ENCODE measurements around the gene NT5DC4. TPM values are rescaled to one million over a fixed set of nuclear protein-coding genes. Genes with fewer than 3 reads are reported as not detected.

Gene NT5DC4
- total RNA-seq, 1 donor from 2014 or later = not detected

DNA sequence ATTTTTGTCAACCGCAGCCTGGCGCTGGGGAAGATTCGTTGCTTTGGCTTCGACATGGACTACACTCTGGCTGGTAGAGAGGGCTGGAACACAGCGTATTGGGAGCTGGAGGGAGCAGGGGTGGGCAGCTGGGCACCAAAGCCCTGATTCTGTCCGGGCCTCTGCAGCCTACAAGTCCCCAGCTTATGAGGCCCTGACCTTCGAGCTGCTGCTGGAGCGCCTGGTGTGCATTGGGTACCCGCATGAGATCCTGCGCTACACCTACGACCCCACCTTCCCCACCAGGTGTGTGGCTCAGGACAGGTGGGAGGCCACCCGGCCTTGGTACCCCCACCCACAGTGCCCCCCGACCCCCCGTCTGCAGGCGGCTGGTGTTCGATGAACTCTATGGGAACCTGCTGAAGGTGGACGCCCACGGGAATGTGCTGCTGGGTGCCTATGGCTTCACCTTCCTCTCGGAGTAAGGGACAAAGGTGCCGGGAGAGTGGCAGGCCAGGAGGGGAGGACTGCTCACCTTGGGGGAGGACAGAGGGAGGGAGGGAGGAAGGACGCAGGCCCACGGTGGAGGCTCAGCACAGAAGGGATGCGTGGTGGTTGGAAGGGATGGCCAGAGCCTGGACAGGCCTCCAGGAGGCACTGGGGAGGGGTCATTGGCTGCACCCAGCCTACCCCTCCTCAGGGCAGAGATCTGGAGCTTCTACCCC lies 1.2 kb downstream of the NT5DC4 start:
- DNase-seq (ENCODE audit: low spot score in 2 of 2) = no peak
- FAIRE-seq = no peak

DNA sequence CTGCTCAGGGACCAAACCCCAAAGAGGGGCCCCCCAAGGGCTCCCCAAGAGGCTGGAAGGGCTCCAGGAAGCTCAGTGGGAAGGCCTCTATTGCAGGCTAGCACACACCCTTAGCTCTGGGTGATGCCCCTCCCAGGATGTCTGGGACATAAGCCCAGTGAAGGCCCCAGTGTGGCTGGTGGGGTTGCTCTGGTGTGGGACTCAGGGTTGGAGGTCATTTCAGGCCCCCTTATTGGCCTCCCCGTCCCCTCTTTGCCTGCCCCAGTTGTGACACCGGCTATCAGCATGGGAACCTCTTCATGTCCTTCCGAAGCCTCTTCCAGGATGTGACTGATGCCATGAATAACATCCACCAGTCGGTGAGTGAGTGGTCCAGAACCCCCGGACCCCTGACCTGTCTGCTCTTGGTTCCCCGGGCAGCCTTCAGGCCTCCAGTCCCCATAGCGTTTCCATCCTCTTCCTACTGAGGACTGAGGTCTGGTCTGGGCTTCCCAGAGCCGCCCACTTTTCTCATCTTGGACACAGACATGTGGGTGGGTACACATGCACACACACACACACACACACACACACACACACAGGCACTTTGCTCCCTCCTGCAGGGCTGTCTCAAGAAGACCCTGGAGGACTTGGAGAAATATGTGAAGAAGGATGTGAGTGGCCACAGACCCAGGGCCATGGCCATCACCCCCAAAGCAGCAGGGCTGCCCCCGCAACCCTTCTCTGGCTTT lies 2.2 kb downstream of the NT5DC4 start:
- FAIRE-seq (no peak), DNase-seq (ENCODE audit: low spot score in 2 of 2) (no peak)

DNA sequence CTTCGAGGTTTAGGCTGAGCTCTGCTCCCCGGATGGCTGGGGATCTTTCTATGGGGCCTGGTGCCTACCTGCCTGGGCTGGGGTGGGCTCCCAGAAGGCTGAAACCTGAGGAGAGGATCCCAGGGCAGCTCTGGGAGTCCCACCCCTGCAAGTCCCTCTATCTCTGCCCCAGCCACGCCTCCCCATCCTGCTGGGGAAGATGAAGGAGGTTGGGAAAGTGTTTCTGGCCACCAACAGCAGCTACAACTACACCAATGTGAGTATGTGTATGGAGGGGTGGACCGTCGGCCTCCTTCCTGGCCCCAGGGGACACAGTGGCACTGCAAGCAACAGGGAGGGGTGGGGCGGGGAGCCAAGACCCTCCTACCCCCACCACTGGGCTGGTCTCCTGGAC lies 2.7 kb downstream of the NT5DC4 start:
- FAIRE-seq (no peak), DNase-seq (ENCODE audit: low spot score in 2 of 2) (no peak)

DNA sequence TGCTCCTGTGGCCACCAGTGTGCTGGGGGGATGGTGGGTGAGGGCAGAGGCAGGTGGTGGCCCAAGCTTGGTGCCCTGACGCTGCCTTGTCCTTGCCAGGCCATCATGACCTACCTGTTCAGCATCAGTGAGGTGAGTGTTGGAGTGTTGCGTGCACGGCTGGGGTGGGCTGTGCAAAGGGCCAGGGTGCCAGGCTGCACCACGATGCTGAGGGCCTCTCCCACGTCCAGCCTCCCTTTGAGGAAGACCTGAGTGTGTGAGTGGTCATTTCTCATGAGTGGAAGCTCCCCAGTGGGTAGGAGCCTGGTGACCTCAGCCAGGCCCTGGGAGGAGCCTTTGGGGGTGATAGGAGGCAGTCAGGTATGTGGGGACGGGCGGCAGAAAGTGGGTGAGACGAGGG lies 3.2 kb downstream of the NT5DC4 start:
- DNase-seq (ENCODE audit: low spot score in 2 of 2) = no peak
- no peak for FAIRE-seq

DNA sequence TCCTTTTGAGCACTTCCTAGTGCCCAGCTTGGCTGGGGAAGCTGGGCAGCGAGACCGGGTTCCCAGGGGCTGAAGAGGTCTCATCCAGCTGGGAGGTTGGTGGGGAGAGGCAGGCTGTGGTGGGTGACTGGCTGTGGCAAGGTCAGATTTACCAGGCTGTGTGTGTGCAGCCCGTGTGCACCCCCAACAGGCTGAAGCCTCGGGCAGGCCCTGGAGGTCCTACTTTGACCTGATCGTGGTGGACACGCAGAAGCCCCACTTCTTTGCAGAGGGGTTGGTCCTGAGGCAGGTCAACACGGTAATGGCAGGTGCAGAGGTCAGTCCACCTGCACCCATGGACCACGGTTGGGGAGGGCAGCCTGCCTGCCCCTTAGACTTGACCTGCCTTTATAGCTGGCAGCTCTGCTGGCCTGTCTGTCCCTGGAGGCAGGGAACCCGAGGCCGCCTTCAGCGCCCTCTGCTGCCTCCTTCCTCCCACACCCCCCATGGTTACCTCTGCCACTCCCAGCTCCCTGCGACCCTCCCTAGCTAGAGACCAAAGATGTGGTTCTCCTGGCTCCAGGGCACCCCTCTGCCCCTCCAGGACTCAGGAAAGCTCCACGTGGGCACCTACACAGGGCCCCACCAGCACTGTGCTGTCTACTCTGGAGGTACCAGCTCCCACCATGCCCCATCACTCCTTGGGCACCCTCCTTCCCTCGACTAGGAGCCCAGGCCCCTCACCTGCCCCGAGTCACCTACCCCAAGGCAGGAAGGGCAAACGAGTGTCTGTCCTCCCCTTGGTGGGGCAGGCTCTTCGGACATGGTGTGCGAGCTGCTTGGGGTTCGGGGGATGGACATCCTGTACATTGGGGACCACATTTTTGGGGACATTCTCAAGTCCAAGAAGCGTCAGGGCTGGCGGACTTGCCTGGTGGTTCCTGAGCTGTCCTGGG lies 4.0 kb downstream of the NT5DC4 start:
- DNase-seq (ENCODE audit: low spot score in 2 of 2) (no peak), FAIRE-seq (no peak)

DNA sequence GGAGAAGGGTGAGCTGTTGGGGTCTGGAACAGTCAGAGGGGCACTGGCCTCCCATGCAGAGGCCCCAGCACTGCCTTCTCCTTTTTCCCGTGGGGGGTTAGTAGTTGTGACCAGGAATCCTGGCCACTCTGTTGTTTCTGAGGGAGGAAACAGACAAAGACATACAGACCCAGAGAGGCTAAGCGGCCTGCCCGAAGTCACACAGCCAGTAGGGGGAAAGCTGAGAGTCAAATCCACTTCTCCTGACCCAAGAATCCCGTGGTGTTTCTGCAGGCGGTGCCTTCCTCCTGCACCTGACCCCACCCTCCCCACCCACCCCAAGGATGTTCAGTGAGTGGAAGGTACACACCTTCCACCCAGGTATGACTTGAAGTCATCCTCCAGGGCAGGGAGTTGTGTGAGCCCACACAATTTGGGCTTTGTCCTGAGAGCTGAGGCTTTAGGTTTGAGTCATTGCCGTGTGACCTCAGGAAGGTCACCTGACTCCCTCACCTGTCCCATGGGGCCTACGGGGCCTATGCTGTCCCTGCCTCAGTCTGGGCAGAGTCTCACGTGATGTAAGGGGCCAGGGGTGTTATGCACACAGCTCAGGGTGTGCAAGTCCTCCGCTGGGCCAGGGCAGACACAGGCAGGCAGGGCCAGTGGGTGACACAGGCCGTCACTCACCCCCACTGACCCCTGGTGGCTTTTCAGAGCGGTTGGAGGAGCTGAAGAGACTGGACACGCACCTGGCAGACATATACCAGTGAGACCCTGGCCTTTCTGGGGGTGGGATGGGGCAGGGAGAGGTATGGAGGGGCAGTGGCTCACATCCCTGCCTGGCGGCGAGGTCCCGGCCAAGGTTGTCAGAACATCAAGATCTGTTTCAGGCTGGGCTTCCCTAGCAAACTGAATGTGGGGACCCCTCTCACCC lies 5.0 kb downstream of the NT5DC4 start:
- FAIRE-seq = no peak
- no peak for DNase-seq (ENCODE audit: low spot score in 2 of 2)

DNA sequence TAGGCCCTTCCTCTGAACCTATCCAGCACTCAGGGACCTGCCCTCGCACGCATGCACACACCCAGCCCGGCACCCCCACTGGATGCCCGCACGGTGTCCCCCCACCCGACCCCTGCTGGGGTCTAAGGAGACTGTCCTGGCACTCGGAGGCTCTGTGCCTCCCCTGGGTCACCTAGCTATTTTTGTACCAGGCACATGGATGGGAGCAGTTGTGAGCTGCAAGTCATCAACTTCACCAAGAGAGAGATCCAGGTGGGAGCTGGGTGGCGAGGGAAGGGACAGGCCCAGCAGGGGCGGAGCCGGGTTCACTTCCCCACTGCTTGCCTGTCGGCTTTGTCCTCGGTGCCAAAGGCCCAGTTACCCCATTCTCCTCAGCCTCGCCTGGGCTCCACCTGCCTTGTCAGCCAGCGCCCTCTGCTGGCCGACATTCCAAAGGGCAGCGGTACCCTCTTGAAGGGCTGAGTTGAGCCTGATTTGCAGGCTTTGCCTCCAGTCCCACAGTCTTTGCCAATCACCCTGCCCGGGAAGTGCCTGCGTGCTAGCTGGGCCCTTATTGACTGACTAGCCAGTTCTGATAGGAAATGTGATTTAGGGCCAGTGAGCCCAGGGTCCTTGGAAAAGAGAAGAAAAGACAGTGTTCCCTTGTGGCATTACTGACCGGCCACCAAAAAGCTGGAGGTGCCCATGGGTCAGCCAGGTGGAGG lies 5.8 kb downstream of the NT5DC4 start:
- peak; percentile 76 to 95 for DNase-seq (ENCODE audit: low spot score in 2 of 2)
- FAIRE-seq = no peak

DNA sequence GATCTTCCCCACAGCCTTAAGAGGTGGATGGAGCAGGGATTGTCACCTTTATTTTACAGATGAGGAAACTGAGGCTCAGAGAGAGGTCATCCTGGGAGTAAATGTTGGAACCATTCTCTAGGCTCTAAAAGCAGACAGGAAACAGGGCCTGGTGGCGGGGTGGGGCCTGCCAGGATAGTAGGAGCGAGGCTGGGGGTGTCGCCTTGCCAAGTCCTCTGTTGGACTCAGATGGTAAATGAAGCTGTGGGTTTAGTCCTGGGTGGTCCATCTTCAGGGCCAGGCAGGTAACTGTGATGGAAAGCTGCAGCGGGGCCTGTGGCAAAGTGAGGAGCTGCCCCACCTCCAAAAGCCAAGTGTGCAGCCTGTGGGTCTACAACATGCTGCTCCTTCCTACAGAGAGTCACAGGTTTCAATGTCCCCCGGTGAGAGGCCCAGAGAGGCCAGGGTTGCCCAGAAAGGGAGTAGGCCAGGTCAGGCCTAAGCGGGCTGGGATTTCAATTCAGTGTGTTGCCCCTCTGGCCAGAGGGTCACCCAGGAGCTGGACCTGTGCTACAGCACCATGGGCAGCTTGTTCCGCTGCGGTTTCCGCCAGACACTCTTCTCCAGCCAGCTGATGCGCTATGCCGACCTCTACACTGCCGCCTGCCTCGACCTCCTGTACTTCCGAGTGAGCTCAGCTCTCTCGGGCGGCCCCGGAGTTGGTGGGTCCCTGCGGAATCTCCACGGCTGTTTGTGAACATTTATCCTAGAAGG lies 6.6 kb downstream of the NT5DC4 start:
- FAIRE-seq = no peak
- DNase-seq (ENCODE audit: low spot score in 2 of 2) = no peak

DNA sequence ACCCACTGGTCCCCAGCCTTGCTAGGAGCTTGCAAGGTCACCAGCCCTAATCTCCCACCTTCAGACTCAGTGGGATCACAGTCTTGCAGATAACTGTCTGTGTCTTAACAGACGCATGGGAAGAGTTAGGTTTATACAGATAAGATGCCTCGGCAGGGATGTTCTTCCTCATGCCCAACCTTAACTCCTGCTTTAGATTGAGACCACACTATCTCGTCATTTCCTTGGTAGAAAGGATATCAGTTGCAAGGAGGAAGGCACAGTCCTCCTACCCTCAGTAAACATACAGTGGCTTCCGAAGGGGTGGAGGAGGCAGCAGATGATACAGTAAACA lies 7.2 kb downstream of the NT5DC4 start:
- DNase-seq (ENCODE audit: low spot score in 2 of 2) (no peak), FAIRE-seq (no peak)

DNA sequence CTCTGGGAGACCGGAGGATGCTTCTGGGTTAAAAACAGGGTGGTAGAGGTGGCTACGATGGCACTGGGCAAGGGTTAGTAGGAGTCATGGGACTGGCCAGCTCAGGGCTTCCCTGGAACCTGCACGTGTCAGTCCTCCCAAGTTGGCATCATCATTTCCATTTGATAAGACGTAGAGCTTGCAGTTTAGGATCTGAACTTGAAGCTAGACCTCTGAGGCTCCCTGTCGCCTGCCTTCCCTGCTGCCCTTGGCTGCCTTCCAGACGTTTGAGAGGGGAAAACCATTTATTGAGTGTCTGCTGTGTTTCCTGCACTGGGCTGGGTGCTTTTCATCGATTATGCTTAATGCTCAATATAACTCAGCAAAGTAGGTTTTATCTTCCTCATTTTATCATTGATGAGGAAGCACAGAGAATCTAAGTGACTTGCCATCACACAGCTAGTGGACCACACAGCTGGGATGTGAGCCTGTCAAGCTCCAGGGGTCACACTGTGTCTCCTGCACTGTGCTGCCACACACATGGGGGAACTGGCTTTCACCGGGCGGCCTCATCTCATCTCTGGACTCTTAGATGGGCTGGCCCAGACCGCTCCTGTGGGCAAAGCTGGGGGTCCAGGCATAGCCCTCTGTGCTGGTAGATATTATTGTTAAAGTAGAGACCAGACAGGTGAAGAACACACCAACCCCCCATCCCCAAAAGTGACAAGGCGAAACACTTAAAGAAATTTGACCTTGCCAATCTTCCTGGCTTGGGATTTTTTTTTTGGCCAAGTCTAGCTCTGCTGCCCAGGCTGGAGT lies 7.8 kb downstream of the NT5DC4 start:
- DNase-seq (ENCODE audit: low spot score in 2 of 2) (no peak), FAIRE-seq (no peak)

DNA sequence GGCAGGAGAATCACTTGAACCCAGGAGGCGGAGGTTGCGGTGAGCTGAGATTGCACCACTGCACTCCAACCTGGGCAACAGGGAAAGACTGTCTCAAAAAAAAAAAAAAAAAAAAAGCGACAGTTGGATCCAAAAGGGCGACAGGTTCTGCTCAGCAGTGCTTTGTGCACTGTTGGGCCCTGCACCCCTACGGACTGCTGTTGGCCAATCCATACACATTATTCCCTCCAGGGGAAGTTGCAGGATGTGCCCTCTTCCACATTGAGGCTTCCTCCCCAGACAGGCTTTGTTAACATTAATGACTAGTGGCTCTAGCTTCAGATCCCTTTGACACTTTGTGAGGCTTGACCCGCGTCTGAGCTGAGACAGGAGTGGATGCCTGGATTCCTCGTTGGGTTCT lies 9.4 kb downstream of the NT5DC4 start:
- no peak for DNase-seq (ENCODE audit: low spot score in 2 of 2)
- no peak for FAIRE-seq

DNA sequence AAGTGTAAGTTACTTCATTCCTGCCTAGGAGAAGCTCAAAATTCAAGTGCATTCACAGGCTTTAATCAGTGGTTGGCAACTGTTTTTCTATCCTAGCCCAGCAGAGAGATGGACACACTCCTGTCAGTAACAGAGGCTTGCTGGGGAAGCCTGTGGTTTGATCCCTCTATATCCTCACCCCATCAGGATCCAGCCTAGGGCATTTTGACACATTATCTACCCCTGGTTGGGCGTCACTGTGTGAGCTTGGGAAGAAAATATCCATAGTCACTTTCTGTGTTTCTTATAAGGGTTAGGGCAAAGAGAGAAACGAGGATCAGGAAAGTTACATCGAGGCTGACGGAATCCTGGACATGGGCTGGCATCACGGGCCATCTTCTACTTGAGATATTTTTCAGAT lies 10.0 kb downstream of the NT5DC4 start:
- no peak for FAIRE-seq
- no peak for DNase-seq (ENCODE audit: low spot score in 2 of 2)

DNA sequence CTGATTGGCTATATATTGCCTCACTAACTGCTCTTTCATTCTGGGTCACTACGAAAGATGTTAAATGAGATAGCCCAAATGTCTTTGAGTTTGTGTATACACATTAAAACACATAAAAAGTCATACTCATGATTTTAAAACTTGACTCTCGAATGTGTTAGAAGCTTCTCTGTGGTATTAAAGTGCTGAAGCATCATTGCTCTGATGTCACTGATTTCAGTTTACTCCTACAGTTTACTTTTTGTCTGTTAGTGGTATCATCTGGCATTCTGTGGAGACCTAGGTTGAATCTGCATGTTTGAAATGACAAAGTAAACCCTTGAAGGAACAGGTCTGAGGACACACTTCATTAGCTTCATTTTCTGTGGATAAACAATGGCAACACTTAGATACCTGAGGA lies 10.7 kb downstream of the NT5DC4 start:
- no peak for FAIRE-seq
- DNase-seq (ENCODE audit: low spot score in 2 of 2) = no peak

DNA sequence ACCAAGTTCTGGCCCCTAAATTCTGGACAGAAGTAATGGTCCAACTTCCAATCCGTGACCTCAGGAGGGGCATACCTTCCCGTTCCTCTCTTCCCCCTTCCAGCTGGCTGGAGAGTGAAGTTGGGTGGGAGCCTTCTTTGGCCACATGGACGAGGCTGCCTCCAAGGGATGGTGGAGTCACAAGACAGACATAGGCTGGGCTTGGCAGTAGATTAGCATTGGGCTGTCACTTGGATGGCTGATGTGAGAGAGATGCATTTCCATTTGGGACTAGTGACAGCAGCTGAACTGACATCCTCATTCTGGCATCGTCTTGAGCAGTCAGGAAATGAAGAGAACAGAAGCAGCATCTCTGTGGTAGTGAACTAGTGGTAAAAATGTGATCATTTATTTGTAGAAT lies 12.6 kb downstream of the NT5DC4 start:
- DNase-seq (ENCODE audit: low spot score in 2 of 2) = no peak
- FAIRE-seq = no peak

DNA sequence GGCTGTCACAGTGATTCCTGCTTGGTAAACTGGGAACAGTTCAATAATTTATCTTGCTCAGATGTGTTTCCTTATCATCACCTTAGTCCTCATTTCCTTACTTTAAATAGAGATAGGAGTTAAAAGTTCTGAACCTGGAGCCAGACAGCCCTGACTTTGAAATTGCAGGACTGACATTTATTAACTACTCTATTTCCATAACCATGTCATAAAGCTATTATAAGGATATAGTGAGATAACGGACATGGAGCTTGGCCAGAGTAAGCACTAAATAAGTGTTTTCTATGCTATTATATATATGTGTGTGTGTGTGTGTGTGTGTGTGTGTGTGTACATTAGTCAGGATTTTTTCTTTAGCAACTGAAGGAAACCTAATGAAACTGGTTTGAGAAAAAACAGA lies 13.1 kb downstream of the NT5DC4 start:
- FAIRE-seq = no peak
- DNase-seq (ENCODE audit: low spot score in 2 of 2) = no peak

DNA sequence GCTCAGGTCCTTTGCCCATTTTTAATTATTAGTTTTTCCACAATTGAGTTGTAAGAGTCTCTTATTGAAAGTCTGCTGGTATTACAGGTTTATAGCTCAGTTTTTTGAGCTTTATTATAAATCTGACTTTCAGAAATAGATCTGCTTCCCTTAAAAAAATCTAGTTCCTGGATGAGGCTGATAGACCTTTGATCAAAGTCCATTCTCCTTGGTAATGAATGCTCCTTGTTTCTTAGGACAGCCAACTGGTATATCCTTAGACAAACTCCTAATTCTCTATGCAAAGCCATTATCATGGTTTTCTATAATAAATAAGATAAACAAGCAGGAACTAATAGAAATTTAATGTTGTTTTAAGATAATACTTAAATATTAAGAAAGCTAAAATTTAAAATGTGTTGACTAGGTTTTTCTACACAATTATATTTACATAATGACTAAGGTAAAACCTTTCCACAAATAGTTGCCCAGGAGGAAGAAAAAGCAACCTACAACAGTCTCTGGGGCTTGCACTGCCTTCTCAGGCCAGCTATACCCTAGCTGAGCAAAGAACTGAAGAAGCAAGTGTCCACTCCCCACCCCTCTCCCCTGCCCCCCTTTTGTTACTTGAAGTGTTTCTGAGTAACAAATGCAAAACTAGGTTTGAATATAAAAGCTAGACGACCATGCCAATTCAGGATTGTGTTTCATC lies 16.9 kb downstream of the NT5DC4 start:
- FAIRE-seq (no peak), DNase-seq (ENCODE audit: low spot score in 2 of 2) (no peak)

DNA sequence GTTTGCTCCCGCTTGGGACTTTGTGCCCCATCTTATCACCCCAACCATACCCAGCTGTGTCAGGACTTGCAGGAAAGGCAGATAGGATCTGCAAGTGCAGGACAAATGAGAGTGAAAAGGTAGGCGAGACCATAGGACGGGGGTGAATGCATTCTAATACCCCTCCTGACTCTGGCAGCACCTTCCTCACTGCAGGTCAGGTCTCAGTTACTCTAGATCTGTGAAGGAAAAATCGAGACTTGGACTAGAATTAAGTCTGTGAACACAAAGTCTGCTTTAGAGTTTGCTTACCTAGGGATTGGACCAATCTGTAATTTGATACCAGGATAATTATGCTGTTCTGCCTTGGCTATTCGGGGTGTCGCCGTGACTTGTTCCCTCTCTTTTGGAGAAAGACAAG lies 19.7 kb downstream of the NT5DC4 start:
- FAIRE-seq = no peak

More for the DNA sequence above, 19.7 kb downstream of the NT5DC4 start:
- DNase-seq (ENCODE audit: low spot score in 2 of 2) = no peak

Data from frontal cortex (tissue), 4 donors.